HepG2 (cell line): ENCODE results near the gene METTL1. TPM values are rescaled to one million over a fixed set of nuclear protein-coding genes. Genes with fewer than 3 reads are reported as not detected.

Experiments
- ARID5B ChIP-seq: IDR thresholded peaks from 2 replicates; pipeline ENCODE4 v1.4.0; 2020; ENCODE audit warnings: mild to moderate bottlenecking, missing genetic modification reagents
- ERF ChIP-seq: IDR thresholded peaks from 2 replicates; pipeline ENCODE4 v1.6.1; 2018; ENCODE audit warnings: missing biosample characterization, missing genetic modification reagents
- FOXP4 ChIP-seq: sonication (generic); formaldehyde crosslinking; IDR thresholded peaks from 2 replicates; pipeline ENCODE4 v1.4.0; 2020; ENCODE audit warnings: missing genetic modification reagents
- HOXA3 ChIP-seq: sonication (generic); formaldehyde crosslinking; IDR thresholded peaks from 2 replicates; pipeline ENCODE4 v1.5.0; 2020; ENCODE audit warnings: missing genetic modification reagents
- MAFG ChIP-seq: sonication (generic); formaldehyde crosslinking; IDR thresholded peaks from 2 replicates; pipeline ENCODE4 v1.5.1; 2020; ENCODE audit warnings: mild to moderate bottlenecking, missing genetic modification reagents
- POLR2AphosphoS5 ChIP-seq: IDR thresholded peaks from 2 replicates; pipeline ENCODE4 v1.6.1; 2012; ENCODE audit warnings: low read depth, low read length
- SIX1 ChIP-seq: sonication (generic); formaldehyde crosslinking; IDR thresholded peaks from 2 replicates; pipeline ENCODE4 v1.4.0; 2020; ENCODE audit warnings: missing genetic modification reagents, borderline replicate concordance
- SOX6 ChIP-seq, 2 experiments: fragments of 450-650 bp in 1 of 2; sonication (generic) in 1 of 2; formaldehyde crosslinking in 1 of 2; IDR thresholded peaks; 2 replicates each; pipeline versions ENCODE4 v1.4.0 to v1.6.1; 2017 to 2020; ENCODE audit warnings: antibody characterized with exemption in 1 of 2, mild to moderate bottlenecking in 1 of 2, missing genetic modification reagents in 1 of 2
- SRF ChIP-seq: IDR thresholded peaks from 2 replicates; pipeline ENCODE4 v1.6.1; 2011; ENCODE audit warnings: mild to moderate bottlenecking, low read depth, low read length, moderate library complexity
- U2AF1 ChIP-seq: fragments of 200-400 bp; formaldehyde crosslinking; optimal IDR thresholded peaks from 2 replicates; pipeline ENCODE3; 2017; ENCODE audit warnings: mild to moderate bottlenecking, low read depth, low read length
- ZNF124 ChIP-seq: sonication (generic); formaldehyde crosslinking; IDR thresholded peaks from 2 replicates; pipeline ENCODE4 v1.4.0; 2020; ENCODE audit warnings: missing genetic modification reagents
- ZNF337 ChIP-seq: sonication (generic); formaldehyde crosslinking; IDR thresholded peaks from 2 replicates; pipeline ENCODE4 v1.5.1; 2020; ENCODE audit warnings: missing genetic modification reagents, low read depth, mild to moderate bottlenecking, borderline replicate concordance
- ZNF574 ChIP-seq: sonication (generic); formaldehyde crosslinking; IDR thresholded peaks from 2 replicates; pipeline ENCODE4 v1.4.0; 2020; ENCODE audit warnings: missing genetic modification reagents
- ZNF589 ChIP-seq: sonication (generic); formaldehyde crosslinking; conservative IDR thresholded peaks from 2 replicates; pipeline ENCODE4 v1.8.0; 2022; ENCODE audit warnings: mild to moderate bottlenecking, moderate library complexity, missing genetic modification reagents
- polyA plus RNA-seq, 8 experiments: library from polyadenylated mRNA; depleted of rRNA in 3 of 8; stranded (reverse) in 7 of 8; unstranded in 1 of 8; fragments of >200 nt; fragmentation: Illumina TruSeq in 4 of 8; extraction: Trizol in 4 of 8; gene quantifications; 2 replicates each; pipeline versions ENCODE4 v1.2.1 to v1.2.3, GENCODE V29; 2011 to 2016; ENCODE audit warnings: low read depth in 4 of 8, missing spikeins in 1 of 8, mixed read lengths in 1 of 8; ENCODE audit not compliant: insufficient read depth in 1 of 8
- total RNA-seq, 5 experiments: library from RNA; depleted of rRNA; stranded (reverse); fragments of >200 nt; fragmentation: Illumina TruSeq; extraction: Trizol; gene quantifications; 2 replicates each; pipeline ENCODE4 v1.2.3, GENCODE V29; 2016; ENCODE audit warnings: low read depth in 1 of 5
- TF ChIP-seq, protein P1 (sequence below): sonication (generic); formaldehyde crosslinking; IDR thresholded peaks from 2 replicates; pipeline ENCODE4 v1.4.0; 2020; ENCODE audit warnings: missing genetic modification reagents, borderline replicate concordance
- TF ChIP-seq, protein P2 (sequence below): sonication (generic); formaldehyde crosslinking; IDR thresholded peaks from 2 replicates; pipeline ENCODE4 v1.4.0; 2020; ENCODE audit warnings: mild to moderate bottlenecking, low read depth, missing genetic modification reagents

Gene METTL1
- total and polyA plus RNA-seq, 2 of the 13 experiments (the other 11 are each of a cell fraction or from before 2014, with no cell fraction given) = 34.7 to 36.9 TPM

GRCh38 chr12:57755454-57756372 lies 16.2 kb downstream of the METTL1 start (continued):
- TF ChIP-seq, protein P1, sequence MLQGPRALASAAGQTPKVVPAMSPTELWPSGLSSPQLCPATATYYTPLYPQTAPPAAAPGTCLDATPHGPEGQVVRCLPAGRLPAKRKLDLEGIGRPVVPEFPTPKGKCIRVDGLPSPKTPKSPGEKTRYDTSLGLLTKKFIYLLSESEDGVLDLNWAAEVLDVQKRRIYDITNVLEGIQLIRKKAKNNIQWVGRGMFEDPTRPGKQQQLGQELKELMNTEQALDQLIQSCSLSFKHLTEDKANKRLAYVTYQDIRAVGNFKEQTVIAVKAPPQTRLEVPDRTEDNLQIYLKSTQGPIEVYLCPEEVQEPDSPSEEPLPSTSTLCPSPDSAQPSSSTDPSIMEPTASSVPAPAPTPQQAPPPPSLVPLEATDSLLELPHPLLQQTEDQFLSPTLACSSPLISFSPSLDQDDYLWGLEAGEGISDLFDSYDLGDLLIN (CRISPR knock-in tag) = no peak
- TF ChIP-seq MAFG (CRISPR knock-in tag) = no peak
- no peak for TF ChIP-seq SOX6 (IDR thresholded peaks at IDR 0.05)
- 0 out of 2 replicates have a peak, but pooled peaks have one; percentile 28 for TF ChIP-seq SOX6 (CRISPR knock-in tag; IDR thresholded peaks at IDR 0.05)
- no peak for TF ChIP-seq ZNF589
- no peak for TF ChIP-seq U2AF1
- TF ChIP-seq ZNF574 (CRISPR knock-in tag) = peak; percentile 63; the same call in 1 of the 2 replicates
- peak; percentile 41; the same call in 1 of the 2 replicates for TF ChIP-seq ERF
- peak; percentile 66 for TF ChIP-seq HOXA3 (CRISPR knock-in tag)
- peak; percentile 35; the same call in 1 of the 2 replicates for TF ChIP-seq ARID5B (CRISPR knock-in tag)
- no peak for TF ChIP-seq SRF
- TF ChIP-seq, protein P2, sequence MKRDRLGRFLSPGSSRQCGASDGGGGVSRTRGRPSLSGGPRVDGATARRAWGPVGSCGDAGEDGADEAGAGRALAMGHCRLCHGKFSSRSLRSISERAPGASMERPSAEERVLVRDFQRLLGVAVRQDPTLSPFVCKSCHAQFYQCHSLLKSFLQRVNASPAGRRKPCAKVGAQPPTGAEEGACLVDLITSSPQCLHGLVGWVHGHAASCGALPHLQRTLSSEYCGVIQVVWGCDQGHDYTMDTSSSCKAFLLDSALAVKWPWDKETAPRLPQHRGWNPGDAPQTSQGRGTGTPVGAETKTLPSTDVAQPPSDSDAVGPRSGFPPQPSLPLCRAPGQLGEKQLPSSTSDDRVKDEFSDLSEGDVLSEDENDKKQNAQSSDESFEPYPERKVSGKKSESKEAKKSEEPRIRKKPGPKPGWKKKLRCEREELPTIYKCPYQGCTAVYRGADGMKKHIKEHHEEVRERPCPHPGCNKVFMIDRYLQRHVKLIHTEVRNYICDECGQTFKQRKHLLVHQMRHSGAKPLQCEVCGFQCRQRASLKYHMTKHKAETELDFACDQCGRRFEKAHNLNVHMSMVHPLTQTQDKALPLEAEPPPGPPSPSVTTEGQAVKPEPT (CRISPR knock-in tag) = no peak
- no peak for TF ChIP-seq ZNF124 (CRISPR knock-in tag)
- TF ChIP-seq FOXP4 (CRISPR knock-in tag) = peak; percentile 37; the same call in 1 of the 2 replicates
- peak; percentile 63 for TF ChIP-seq POLR2AphosphoS5
- TF ChIP-seq SIX1 (CRISPR knock-in tag) = no peak
- TF ChIP-seq ZNF337 (CRISPR knock-in tag) = no peak
